Stimulated activated CD8-positive, alpha-beta memory T cell treated with anti-CD3 and anti-CD28 coated beads, Interleukin-2, amount 100 ng/mL, for 1 hour (primary cell): Measurements from ENCODE around the gene LOXL1.
A peak's percentile ranks its signal among the peaks of the same experiment; 100 is the strongest.
"Not testable (repeated sequence)": the region's sequence is repeated elsewhere in the genome, so short reads cannot be mapped to it uniquely, and the experiment has no call there.

Experiments
- DNase-seq, 2 donors: peaks; one replicate each; pipeline ENCODE4 v3.0.0-alpha.2; 2020; ENCODE audit warnings: low read depth in 2 of 2

Gene LOXL1

DNA sequence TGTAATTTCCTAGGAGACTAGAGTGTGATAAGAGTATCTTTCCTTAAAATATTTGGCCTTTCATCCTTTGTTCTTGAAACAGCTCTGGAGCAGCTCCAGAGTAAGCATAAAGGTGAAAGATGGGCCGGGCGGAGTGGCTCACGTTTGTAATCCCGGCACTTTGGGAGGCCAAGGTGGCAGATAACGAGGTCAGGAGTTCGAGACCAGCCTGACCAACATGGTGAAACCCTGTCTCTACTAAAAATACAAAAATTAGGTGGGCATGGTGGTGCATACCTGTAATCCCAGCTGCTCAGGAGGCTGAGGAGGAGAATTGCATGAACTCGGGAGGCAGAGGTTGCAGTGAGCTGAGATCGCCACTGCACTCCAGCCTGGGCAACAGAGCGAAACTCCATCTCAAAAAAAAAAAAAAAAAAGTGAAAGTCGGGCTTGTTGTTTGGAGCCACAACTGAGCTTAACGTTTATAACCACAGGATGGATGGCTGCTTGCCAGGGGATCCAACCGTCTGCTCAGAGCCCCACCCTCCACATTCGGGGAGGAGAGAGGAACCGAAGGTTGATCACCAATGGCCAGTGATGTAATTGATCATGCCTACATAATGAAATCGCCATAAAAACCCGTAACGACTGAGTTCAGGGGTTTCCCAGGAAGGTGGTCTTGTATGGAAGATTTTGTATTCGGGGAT is 49.3 kb downstream of the LOXL1 start:
- not testable (repeated sequence) for DNase-seq

DNA sequence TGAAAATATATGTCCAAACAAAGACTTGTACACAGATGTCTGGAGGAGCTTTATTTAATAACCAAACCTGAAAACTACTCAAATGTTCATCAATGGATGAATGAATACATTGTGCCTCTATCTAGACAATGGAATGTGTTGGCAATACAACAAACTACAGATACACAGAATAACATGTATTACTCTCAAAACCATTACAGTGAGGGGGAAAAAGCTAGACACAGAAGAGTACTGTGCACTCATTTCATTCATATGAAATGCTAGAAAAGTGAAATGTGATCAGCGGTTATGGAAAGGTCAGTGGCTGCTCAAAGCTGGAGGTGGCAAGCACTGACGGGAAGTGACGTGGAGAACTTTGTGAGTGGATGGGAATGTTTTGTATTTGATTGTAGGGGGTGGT is 52.6 kb downstream of the LOXL1 start:
- no peak for DNase-seq

DNA sequence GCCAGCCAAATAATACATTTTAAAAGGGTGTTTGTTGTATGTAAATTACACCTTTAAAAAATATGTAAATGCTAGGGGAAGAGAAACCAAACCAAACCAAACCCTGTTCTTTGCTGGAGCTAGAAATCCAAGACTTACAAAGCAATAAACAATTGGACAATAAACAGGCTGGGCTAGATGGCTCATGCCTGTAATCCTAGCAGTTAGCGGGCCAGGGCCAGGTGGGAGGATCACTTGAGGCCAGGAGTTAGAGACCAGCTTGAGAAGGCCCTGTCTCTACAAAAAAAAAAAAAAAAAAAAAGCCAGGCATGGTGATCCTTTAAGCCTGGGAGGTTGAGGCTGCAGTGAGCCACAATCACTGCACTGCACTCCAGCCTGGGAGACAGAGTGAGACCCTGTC is 53.4 kb downstream of the LOXL1 start:
- no peak for DNase-seq

DNA sequence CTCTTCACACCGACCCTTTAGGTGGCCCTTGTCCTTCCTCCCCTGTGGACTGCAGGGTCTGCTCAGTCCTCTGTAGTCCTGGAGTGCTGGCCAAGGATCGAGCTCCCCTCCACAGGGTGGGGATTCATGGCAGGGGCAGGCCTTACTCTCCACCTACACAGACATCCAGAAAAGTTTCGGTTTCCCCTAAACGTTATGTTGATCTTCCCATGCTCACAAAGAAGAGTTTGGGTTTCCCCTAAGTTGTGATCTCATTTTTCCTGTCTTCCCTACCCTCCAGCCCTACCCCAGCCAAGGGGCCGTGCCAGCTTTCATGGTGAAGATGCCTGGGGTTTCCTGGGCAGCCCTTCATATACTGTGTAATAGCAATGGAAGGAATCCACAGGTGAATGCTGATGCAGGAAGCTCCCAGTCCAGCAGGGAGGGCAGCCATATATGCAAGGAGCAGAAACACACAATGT is 55.5 kb downstream of the LOXL1 start:
- no peak for DNase-seq

DNA sequence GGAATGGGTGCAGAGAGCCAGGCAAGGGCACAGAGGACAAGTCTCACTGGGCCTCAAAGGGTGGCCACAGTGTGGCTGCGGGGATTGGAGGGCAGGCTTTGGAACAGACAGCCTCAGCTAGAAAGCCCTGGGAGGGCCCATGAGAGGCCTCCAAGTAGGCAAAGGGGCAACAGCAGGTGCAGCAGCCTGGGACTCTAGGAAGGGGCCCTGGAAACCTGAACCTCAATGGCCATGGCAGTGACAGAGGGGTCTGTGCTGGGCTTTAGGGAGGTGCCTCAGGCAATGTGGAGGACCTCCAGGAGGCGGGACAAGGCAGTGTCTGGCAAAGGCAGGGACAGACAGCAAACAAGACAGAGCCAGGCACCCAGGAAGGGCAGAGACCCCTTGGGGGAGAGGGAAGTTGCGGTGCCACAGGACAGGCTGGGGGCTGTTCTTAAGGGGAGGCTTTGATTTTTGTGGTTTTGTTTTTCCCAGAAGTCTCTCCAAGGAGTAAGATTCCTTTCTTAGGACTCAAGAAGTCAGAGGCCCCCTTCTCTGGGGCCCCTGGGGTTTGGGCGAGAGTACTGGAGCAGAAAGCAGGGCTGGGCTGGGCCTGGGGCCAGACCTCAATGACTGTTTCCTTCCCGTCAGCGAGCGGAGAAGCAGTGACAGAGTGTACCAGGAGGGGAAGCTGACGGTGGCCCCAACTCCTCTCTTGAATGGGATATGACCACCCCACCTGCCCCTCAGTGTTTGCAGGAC is 56.1 kb downstream of the LOXL1 start:
- DNase-seq, result no peak

DNA sequence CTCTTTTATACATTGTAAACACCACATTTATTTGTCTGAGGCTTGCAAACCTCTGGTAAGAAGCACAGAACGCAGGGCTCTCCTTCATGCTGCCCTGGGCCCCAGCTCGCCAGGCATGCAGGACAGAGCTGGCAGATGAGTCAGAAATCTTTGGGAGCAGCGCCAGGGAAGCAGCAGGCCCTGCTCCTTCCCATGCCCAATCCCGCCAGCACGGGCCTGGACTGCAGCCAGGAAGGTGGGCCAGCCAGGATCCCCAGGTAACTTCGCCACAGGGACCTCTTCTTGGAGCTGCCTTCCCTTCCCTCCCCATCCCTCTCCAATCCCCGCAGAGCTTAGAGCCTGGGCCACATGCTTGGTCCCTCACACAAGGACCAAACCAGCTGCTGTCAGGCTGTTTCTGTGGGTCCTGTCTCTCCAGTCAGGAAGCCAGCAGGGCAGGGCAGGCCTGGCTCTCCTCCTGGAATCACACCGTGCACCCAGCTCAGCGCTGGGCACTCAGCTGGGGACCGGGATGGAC is 57.0 kb downstream of the LOXL1 start:
- DNase-seq, result no peak

DNA sequence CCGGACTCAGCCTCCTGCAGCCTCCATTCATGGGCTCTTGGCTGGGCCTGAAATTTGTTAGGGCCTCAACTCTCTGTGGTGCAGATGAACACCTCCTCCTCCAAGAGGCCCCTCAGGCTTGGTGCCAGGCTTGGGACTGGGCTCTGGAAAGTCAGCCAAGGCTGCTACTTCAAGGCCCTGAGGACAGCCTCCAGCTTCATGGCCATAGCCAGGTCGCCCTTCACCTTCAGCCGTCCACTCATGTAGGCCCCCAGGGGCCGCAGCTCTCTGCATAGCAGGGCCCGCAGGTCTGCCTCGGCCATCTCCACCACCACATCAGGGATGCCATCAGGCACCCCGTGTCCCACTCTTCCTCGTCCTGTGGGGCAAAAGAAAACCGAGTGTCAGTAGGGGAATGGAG is 57.5 kb downstream of the LOXL1 start:
- no peak for DNase-seq

DNA sequence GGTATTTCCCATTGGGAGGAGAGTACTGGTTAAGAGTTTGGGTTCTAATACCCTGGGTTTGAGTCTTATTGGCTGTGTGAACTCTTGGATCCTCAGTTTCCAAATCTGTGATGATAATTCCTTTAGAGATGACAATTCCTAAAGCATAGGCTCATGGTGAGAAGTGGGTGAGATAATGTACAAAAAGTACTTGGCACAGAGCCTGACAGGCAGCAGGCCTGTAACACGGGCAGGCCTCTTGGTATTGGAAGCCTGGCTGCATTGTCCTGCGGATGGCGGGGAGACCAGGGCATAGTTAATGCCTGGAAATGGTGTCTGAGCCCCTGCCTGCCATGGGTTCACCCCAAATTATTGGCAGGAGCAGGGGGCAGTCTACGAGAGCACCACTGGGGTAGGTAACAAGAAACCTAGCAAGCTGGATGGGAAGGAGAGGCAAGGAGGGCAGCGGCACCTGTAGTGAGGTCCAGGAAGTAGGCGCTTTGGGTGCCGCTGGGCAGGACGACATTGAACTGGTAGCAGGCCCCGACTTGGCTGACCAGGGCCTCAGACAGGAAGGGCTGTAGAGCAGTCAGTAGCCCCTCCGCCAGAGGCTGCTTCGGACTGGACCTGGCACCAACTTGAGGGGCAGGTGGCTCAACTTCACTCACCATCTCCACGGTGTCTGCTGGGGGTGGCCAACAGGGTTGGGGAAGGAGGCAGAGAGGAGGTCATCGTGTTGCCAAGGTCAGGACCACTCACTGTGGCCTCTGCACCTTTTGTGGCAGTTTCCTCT is 58.1 kb downstream of the LOXL1 start:
- no peak for DNase-seq

DNA sequence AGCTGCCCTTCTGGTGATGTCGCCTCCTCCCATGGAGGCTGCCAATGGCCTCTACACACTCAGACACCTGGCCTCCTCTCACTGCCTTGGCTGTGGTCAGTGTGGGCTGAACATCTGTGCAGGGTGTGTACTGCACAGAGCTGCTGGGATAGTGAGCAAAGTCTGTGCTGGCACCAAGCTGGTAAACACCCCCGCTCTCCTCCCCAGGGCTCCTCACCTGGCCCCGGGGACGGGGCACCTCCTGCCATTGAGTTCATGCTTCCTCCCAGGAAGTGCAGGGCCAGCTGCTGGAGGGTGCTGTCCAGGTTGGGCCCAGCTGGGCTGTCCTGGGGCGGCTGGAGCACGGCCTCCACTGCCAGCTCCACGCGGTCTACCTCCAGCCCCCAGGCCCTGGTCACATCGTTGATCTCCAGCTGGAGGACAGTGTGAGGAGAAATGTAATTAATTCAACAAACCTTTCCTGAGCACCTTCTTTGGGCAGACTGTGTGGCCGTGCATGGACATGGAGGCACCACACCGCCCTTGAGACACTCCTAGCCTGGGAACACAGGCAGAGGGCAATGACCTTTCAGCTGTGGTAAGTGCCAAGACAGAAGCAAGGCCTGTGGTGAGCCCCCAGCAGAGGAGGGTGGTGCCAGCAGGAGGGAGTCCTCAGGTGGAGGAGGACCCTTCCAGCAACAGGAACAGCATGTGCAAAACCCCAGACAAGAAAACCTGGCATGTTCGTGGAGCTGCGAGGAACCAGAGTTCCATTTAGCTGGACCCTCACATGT is 59.0 kb downstream of the LOXL1 start:
- DNase-seq, result no peak

DNA sequence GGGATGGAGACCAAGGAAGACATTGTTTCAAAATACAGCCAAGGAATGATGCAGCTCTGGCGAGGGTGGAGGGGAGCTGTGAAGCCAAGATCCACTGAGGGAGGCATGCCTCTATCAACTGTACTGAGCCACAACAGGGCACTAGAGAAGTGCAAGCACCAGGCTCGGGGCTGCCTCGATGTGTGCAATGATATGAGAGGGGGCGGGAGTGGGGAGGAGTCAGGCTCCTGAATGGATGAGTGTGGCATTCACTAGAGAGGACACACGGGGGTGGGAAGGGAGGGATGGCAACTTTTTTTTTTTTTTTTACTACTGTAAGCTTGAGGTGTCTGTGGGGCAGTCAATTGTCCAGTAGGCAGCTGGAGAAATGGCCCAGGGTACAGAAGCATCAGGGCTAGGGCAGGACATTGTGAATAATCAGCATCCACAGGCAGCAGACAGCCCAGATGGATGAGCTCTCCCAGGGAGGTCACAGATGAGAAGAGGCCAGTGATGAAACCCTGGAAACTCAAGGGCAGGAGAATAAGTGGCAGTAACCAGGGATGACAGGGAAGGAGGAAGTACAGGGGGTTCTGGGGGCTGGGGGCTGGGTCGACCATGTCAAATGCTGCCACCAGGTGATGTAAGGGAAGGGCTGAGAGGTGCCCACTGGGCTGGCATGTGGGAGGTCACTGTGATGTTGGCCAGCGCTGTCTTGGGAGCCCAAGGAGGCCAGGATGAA is 60.0 kb downstream of the LOXL1 start:
- no peak for DNase-seq

DNA sequence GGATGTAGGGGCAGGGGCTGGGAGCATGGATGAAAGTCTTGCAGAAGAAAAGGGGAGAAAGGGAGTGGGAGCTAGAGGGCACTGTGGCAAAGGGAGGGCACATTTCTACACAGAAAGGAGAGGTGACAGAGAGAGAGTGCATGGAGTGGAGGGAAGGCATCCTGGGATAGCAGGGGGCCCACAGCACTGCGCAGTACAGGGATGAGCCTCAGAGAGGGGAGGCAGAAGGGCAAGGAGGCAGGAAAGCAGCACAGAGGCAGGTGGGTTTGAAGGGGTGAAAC is 60.5 kb downstream of the LOXL1 start:
- no peak for DNase-seq

DNA sequence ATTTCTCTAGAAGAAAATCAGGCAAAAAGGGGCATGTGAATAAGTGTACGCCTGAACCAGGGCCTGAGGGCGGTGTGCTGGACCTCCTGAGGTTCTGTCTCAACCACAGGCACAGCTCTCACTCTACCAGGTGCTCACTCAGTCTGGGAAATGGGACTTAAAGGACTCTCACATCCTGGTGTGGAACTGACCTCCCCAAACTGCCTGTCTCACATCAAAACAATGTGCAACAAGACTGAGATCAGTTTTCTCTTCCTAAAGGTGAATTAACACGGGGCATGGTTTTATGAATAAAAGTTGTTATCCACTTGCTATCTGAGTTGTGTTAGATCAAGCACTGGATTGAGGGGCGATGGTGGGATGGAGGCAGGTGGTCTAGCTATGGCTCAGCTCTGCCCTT is 61.0 kb downstream of the LOXL1 start:
- no peak for DNase-seq

DNA sequence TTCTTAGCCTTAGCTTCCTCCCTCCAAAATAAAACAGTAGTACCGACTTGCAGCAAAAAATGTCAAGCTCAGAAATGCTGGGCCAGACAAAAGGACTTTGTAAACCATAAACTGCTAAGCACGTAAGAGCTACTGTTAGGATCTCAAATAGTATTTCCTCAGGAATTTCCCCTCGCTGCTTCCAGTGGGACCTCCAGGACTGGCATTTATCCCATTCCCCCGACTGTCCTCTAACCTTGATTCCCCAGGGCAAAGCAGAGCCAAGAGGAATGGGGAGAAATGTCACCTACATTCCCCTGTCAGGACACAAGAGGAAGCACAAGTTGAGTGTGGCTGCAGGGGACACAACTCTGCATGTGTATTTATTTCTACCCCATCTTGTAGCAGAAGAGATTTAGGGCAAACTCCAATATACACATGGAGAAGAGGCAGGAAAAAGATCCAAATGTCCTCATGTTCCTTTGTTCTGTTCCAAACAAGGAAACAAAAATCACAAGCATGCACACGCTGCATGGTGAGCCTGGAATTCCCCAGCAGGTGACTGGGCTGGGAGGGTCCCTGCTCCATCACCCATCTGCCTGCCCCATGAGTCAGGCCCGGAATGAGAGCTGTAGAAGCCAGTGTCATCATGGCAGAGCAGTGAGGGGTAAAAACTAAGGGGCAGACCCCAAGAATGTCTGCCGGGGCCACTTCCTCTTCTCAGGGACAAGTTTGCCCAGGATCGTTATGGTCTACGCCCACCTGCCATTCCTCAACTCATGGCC is 61.6 kb downstream of the LOXL1 start:
- DNase-seq, result no peak

DNA sequence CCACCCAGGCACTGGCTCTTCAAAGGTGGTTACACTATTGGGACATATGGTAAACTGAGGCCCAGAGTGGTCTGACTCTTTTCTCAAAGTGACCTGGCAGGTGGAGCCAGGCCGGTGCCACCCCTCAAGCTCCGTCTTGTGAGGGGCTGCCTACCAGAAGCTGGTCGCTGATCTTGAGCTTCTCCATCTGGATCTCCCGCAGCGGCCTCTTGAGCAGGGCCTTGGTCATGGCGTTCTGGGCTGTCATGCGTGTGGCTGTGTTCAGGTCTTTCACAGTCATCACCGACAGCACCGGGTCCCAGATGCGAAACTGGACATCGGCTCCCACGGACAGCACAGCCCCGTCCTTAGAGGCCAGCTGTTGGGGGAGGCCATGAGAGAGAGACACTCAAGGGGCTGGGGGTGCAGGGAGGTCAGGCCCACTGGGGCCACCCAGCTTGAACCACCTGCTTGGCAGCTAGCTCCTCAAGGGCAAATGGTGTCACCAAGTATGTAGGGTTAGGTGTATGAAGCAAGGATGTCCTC is 62.2 kb downstream of the LOXL1 start:
- no peak for DNase-seq

DNA sequence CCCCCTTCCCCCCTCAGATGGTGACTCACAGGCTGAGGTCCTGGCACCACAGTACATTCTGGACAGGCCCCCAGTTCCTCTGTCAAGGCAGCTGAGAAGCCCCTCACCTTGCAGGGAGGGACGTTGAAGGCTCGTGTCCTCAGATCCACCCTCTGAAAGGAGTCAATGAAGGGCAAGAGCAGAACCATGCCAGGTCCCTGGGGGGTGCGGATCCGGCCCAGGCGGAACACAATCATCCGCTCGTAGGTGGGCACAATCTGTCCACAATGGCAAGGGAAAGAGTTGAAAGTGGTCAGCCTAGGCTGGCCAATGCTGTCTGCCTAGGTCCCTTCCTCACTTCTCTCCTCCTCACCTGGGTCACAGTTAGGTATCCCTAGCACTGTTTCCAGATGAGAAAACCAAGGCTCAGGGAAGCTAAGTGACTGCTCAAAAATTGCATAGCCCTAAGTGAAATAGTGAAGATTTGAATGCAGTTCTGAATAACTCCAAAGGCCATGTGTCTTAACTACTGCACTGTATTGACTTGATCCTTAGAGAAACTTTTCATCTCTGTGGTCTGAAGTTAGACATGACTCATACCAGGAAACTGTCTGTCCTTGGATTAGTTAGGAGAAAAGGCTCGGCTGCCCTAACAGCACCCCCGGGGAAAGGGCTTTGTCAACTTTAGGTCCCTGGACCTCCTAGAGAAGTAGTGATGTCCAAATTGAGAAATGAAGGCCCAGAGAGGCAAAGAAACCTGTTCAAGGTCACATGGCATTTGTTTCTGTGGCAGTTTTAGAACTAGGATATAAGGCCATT is 62.9 kb downstream of the LOXL1 start:
- DNase-seq, result no peak

DNA sequence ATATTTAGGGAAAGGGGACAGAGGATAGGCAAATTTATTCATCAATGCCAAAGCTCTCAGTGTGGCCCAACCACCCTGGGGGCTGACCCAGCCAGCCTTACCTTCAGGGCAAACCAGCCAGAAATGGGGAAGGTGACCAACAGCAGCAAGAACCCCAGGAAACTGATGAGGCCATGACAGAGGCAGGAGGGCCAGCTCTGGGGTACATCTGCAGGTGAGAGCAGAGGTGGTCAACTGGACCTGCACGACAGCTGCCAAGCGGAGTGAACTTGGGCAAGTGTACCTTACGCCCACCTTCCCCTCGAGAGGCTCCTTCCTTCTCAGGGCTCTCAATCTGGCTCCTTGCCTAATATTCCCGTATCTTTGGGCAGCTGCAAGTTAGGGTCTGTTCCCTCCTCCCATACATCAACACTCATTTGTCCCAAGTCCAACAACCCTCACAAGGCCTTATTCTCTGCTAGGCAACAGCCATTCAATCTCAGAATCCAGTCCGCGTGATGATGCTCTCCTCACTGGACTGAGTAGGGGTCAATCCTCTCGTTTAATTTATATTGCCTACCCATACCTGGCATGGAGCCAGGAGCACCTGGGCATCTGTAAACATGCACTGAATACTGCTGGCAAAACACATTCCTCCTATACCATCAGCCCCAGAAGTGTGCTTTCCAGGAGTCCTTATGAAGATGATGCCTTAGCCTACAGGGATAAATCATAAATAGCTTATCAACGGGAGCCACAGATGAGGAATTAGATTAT is 64.2 kb downstream of the LOXL1 start:
- no peak for DNase-seq

DNA sequence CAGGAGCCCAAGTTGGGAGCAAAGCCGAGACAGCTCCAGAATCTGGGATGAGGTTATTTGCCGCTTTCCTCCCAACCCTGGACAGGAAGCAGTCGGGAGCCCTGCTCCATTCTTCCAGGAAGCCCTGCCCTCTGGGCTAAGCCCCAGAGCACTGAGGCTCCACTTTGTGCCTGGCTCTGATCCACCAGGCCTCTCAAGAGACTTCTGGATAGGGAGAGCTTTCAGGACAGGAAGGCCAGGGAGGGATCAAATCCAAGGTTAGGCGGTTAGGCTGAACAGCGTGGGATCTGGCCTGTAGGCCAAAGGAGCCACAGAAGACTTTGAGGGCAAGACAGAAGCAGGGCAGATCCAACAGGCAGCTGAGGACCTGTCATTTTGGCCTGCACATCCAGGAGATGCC is 65.0 kb downstream of the LOXL1 start:
- no peak for DNase-seq

DNA sequence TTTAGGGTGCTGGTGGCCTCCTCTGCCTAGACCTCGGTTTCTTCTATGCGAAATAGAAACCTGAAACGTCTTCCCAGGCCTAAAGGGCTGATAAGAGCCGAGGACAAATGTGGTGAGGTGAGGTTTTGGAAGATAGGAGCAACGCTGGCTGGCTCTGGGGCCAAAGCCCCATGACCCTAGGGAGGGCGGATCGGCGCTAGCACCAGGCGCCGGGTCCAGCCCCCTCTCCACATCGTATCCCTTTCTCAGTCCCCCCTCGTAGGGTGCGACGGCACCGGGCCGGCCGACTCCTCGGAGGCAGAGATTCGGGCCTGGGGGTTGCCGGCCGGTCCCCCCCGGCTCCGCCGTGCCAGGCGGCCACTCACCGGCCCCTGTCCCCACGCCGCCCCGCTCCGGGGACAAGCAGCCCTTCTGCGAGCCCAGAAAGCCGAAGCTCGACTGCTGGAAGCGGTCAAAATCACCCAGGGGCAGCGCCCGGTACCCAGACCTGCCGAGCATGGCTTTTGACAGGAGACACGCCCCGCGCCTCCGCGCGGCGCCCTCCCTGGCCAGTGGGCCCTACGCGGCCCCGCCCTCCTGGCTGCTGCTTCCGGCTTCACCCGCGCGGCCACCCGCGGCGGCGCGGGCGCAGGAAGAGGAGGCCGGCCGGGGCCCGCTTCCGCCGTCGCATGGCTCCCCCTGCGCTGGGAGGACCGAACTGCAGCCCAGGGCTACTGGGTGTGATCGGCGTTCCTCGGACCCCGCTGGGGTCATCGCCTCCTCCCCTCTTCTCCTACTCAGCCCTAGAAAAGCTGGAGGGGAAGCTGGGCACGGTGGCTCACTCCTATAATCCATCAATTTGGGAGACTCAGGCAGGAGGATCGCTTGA is 65.7 kb downstream of the LOXL1 start, which contains the start of gene STOML1:
TSS of gene STOML1 (minus strand) at position 570 of the 868 bp plus-strand sequence. CDS start at position 498, 72 bp downstream.
- DNase-seq, result peak; percentile 83 to 89
